ENCODE results near the gene INHA.

INHA gene

GRCh38 chr2:219613461-219614070 lies 41.5 kb downstream of the INHA start:
- DNase-seq: no peak

DNA sequence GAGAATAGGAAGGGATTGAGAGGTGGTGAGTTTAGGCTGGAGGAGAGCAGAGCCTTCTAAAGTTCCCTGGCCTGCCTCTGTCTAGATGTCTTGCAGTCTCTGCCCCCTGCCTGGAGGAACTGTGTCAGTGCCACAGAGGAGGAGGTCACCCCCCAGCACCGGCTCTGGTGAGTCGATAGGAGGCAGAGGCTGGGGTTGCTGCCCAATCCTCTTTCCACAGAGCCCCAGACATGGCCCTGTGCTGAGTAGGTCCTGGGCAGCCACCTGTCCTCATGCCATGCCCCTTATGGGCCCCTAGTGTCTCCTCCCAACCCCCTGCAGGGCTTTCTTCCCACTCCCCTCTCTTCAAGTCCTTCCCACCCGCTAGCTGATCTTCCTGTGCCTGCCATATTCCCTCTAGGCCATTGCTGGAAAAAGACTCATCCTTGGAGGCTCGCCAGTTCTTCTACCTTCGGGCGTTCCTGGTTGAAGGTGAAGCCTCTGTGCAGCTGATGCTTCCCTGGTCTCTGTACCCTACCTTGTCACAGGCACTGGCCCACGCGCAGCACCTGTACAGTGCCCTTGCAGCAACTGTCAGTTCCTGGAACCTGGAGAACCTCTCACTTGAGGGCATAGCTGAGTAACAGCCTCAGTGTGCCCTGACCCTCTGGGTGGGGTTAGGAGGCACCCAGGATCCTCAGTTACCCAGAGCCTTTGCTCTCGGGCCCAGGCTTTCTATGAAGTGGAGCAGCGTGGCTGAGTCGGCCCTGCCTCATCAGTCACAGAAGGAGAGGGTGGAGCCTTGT lies 42.2 kb downstream of the INHA start:
- no peak for DNase-seq

DNA sequence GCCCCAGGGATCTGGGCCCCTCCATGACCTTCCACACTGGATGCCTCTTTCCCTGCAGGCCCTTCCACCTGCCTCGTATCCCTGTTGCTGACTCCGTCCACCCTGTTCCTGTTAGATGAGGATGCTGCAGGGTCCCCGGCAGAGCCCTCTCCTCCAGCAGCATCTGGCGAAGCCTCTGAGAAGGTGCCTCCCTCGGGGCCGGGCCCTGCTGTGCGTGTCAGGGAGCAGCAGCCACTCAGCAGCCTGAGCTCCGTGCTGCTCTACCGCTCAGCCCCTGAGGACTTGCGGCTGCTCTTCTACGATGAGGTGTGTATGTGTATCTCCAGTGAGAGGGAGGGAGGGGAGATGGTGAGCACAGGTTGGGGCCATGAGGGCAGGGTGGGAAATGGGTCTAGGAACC lies 42.9 kb downstream of the INHA start:
- DNase-seq: no peak

- DNase-seq: no peak
Measured at GRCh38 chr2:219615894-219616293, 43.8 kb downstream of the INHA start.

- no peak for DNase-seq
Measured at GRCh38 chr2:219616550-219616949, 44.4 kb downstream of the INHA start.

GRCh38 chr2:219618733-219619122 lies 46.6 kb downstream of the INHA start:
- DNase-seq: no peak

DNA sequence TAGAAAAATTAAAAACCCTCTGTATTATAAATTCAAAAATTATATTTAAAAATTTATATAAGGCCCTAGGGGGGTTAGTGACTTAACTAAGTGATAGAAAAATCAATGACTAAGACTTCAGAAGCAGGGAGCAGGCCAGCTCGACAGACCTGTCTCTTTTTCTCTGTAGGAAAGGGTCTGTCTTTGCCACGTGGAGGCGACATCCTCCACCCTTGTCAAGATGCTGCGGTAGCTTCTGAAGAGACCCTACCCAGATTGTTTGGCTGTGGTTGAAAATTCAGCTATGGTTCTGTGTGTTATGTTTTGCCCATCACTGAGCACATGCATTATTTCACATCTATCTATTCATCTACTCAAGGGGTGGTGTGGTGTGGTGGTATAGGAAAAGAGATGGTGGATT lies 47.1 kb downstream of the INHA start:
- no peak for DNase-seq

GRCh38 chr2:219620546-219620945 lies 48.4 kb downstream of the INHA start:
- no peak for DNase-seq

GRCh38 chr2:219621935-219622334 lies 49.8 kb downstream of the INHA start:
- no peak for DNase-seq

GRCh38 chr2:219622472-219622871 lies 50.4 kb downstream of the INHA start:
- no peak for DNase-seq

GRCh38 chr2:219624565-219624964 lies 52.5 kb downstream of the INHA start:
- no peak for DNase-seq

DNA sequence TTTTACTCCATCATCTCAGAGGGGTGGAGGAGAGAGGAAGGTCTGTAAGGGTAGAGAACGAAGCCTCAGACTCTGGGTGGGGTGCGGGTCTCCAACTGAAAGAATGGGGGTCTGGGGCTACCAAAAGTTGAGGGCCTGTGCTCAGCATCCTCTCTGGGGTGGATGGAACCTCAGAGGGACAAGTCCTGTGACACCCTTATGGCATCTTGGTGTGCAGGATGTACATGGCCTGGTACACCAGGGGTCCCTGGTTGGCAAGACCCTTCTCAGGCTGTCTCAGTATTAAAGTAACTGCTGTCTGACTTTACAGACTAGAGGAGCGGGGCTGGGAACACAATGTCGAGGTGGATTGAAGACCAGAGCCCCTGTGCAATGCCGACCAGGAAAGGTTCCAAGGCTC lies 53.1 kb downstream of the INHA start:
- no peak for DNase-seq

All from CD4-positive, alpha-beta T cell treated with Interleukin-21 for 1 hour (primary cell).